Activated T-cell treated with anti-CD3 and anti-CD28 coated beads, Interleukin-2, amount 50 U/mL, for 72 hours (primary cell): Measurements from ENCODE around the gene MYH6. TPM values are rescaled to one million over a fixed set of nuclear protein-coding genes. Genes with fewer than 3 reads are reported as not detected.

Experiments
- ATAC-seq, 2 donors: fragments of 150-1000 bp; cut with Tn5 transposase; replicated peaks in 1 of 2; 2 replicates each; pipeline ENCODE4 v1.10.0; 2021; ENCODE audit warnings: moderate library complexity in 2 of 2, mild to moderate bottlenecking in 1 of 2
- DNase-seq, 2 donors: peaks; one replicate each; pipeline ENCODE4 v3.0.0; 2021 to 2022; ENCODE audit warnings: mixed read lengths in 1 of 2
- H3K27ac Mint-ChIP-seq: one replicate; pipeline ENCODE4 v1.8.0; 2022; ENCODE audit warnings: mild to moderate bottlenecking, moderate library complexity, mixed read lengths
- H3K27me3 Mint-ChIP-seq: one replicate; pipeline ENCODE4 v1.8.0; 2022; ENCODE audit warnings: low read depth, mixed read lengths
- H3K36me3 Mint-ChIP-seq, 2 donors: one replicate each; pipeline ENCODE4 v1.8.0; 2022; ENCODE audit warnings: mixed read lengths in 2 of 2, mild to moderate bottlenecking in 1 of 2; ENCODE audit not compliant: insufficient read depth in 2 of 2
- H3K4me1 Mint-ChIP-seq: one replicate; pipeline ENCODE4 v1.8.0; 2022; ENCODE audit warnings: low read depth, mixed read lengths
- H3K4me3 Mint-ChIP-seq, 2 donors: one replicate each; pipeline ENCODE4 v1.8.0; 2022; ENCODE audit warnings: mild to moderate bottlenecking in 2 of 2, mixed read lengths in 2 of 2, moderate library complexity in 2 of 2
- H3K9me3 Mint-ChIP-seq, 2 donors: one replicate each; pipeline ENCODE4 v1.8.0; 2022; ENCODE audit warnings: mixed read lengths in 2 of 2
- total RNA-seq, 2 donors: library from RNA; stranded (reverse); gene quantifications; one replicate each; pipeline ENCODE4 v1.2.3, GENCODE V29; 2022

Gene MYH6
- total RNA-seq, 2 donors from 2014 or later, result 0.65 to 2.1 TPM

DNA sequence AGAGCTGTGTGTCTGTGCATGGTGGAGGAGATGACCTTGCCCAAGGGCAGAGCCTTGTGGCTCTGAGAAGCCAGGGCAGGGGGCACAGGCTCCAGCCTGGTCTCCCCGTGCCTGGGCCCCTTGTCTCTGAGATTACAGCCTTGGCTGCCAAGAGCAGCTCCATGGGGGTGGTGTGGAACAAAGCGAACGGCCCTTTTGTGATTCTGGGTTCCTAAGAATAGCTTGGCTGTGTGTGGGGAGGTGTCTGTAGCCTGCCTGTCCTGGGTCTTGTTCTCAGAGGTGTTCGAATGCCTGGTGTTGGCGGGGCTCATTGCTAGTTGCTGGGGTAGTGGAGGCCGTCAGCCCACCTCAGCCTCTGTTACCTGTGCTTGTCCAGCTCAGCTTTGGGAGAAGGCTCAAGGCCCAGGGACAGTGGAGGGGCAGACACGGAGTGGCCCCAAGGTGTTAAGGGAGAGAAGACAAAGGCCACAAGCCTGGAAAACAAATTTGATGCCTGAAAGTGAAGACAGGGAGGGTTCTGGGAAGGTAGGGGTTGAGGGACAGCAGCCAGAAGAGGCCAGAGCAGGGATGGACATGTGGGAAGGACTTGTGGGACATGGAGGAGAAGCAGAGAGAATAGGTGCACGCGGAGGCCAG, 34.8 kb upstream of the MYH6 start:
- no peak overlapping the region for H3K4me3 Mint-ChIP-seq
- H3K27ac Mint-ChIP-seq, result no peak overlapping the region
- DNase-seq, result no peak
- peaks cover 5% of the 10 kb centered on the region for H3K4me1 Mint-ChIP-seq
- no peak for ATAC-seq
- peaks cover 18% of the 10 kb centered on the region for H3K27me3 Mint-ChIP-seq
- H3K9me3 Mint-ChIP-seq, result no peaks in the 10 kb centered on the region
- no peaks in the 10 kb centered on the region for H3K36me3 Mint-ChIP-seq

DNA sequence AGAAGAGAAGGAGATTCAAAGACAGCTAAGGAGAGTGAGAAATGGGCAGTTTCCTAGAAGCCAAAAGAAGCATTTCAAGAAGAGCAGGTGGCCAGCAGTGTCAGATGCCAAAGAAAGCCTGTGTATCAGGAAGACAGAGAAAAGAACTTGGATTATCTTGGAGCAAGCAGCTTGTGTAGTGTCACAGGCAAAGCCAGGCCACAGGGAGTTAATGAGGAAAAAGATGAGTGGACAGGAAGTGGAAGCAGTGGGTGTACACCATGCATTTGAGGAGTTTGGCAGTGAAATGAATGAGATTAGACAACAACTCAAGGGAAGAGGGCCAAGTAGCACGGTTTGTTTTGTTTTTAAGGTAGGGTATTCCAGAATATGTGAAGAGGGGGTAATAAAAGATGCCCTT, 33.0 kb upstream of the MYH6 start:
- Mint-ChIP-seq H3K4me3 (no peak overlapping the region), H3K36me3 (no peaks in the 10 kb centered on the region), H3K4me1 (no peaks in the 10 kb centered on the region), H3K27me3 (peaks cover 18% of the 10 kb centered on the region), H3K9me3 (no peaks in the 10 kb centered on the region), H3K27ac (no peak overlapping the region)
- ATAC-seq (no peak), DNase-seq (no peak)

DNA sequence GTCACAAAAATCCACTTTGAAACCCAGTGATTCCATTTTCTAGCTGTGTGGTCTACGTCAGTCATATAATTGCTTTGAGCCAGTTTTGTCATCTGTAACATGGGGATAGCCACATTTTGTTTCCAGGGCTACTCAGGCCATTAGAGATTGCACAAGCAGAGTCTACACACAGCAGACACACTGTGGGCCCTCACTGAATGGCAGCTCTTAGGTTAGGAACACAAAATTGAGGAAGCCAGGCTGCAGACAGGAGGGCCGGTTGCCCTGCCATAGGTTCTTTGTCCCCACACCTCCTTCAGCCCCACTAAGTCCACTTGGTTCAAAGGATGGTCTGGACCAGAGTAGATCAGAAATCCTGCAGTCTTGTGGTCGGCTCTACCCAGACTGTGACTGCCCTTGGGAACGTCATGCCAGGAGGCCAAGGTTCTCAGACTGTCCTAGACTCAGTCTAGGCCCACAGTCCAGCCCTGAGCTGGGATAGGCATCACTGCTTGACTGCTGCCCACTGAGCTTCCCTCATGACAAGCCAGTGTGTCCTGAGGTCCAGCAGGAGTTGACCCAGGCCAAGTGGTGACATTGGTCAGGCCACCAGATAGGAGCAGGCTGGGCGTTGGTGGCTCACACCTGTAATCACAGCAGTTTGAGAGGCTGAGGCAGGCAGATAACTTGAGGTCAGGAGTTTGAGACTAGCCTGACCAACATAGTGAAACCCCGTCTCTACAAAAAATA, 31.2 kb upstream of the MYH6 start:
- Mint-ChIP-seq H3K27ac (no peak overlapping the region), H3K27me3 (peaks cover 27% of the 10 kb centered on the region), H3K9me3 (no peaks in the 10 kb centered on the region), H3K4me1 (no peaks in the 10 kb centered on the region), H3K4me3 (no peak overlapping the region), H3K36me3 (no peaks in the 10 kb centered on the region)
- ATAC-seq, result no peak
- DNase-seq, result no peak

DNA sequence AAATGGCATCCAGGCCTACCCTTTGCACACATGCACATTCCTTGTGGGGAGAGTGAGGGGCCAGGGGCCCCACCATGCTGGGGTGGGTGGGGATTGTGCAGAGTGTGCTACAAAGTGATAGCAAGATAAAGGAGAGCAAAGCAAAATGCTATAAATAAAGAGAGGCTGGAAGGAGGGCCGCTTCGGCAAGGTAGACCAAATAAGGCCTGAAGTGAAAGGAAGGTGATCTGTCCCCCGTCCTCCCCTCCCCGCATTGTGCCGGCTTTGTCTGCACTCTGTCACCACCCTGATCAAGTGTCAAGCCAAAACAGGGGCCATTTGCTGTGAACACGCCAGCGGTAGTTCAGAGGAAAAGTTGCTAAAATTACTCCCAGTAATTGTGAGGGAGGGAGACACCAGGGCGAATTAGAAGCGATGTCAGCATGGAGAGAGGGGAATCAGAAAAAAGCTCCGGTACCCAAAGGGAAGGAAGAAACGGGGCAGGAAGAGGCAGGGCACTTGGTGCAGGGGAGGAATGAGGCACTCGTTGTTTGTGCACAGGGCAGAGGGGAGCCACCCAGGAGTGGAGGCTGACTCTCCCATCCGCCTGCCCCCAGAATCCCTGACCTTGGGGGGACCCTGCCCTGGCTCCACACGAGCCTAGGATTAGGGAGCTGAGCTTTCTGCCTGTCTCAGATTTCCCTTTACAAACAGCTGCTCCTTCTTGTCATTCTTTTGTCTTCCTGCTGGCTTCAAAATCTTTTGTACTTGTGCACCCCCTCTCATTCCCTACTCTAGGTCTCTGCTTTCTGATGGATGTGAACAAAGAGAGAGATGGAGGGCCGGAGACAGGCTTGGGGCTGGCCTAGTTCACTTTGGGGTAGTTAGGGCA, 30.3 kb upstream of the MYH6 start:
- no peaks in the 10 kb centered on the region for H3K36me3 Mint-ChIP-seq
- no peak for ATAC-seq
- H3K9me3 Mint-ChIP-seq, result no peaks in the 10 kb centered on the region
- H3K4me3 Mint-ChIP-seq, result no peak overlapping the region
- no peak overlapping the region for H3K27ac Mint-ChIP-seq
- H3K4me1 Mint-ChIP-seq, result no peaks in the 10 kb centered on the region
- DNase-seq, result no peak
- H3K27me3 Mint-ChIP-seq, result peaks cover 25% of the 10 kb centered on the region

DNA sequence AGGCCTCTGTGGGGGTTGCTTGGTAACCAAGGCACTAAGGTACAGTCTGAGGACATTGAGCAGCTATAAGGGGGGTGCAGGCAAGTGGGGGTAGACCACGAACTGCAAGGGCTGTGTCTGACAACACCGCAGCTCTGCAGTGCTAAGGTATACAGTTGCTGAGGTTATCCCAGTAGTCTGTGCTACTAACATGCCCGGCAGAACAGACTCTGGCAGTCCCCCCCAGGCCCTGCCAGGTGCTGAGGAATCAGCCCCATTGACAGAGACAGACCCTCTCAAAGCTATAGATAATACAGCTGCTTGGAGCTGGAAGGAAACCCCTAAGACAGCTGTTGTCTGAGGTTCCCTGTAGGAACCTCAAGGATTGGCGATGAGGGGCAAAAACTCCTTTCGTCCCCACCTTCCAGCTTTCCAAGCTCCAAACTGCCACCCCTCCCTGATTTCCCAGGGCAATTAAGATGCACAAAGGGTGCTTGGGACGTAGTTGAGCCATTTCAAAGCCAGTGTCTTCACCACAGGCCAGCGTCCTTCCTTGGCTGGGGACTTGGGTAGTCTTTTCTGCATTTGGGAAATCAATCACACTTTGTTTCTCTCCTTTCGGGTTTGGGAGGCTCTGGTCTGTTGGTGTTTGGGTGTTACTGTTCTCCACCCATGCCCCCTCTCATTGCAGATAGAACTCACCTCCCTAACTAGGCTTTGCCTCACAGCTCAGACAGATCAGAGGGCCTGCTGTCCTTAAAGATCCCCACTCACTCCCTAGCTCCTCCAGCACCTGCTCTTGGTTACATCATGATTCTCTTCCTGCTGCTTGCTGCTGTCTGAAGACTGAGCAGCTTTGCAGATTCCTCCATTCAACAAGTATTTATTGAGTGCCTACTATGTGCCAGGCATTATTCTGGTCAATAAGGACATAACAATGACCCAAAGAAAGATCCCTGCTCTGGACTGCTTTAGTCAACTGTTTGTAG, 29.3 kb upstream of the MYH6 start:
- no peak overlapping the region for H3K27ac Mint-ChIP-seq

DNA sequence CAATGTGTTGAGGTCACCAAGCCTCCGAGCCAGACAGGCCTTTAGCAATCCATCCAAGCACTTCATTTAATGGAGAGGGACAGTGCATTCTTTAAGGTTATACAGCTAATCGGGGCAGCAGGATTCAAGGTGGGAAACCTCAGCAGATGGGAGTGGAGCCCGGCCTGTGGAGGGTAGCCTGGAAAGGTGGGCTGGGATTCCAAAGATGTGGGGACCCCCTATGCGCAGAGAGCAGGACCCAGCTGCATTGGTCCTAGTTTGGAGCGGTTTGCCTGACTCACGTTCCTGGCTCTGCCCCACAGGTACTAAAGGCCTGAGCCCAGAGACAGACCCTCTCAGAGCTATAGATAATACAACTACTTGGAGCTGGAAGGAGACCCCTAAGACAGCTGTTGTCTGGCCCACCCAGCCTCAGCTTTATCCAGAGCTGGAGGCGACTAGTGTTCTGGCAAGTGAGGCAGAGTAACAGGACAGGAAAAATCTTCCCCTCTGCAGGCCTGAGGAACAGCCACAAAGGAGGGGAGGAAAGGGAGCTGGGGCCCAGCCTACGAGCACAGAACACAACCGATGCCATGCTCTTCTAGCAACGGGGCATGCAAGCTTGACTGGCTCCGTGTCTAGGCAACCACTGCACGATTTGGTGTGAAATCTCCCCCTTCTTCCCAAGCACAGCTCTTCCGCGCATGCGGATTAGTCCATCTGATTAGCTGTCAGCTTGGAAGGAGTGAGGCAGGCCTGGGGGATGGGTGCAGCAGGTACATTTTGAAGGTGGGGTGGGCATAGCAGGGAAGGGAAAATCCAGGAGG, 28.5 kb upstream of the MYH6 start:
- no peak for ATAC-seq
- Mint-ChIP-seq H3K27me3 (peaks cover 11% of the 10 kb centered on the region), H3K4me1 (no peaks in the 10 kb centered on the region), H3K4me3 (no peak overlapping the region), H3K9me3 (no peaks in the 10 kb centered on the region), H3K36me3 (no peaks in the 10 kb centered on the region), H3K27ac (no peak overlapping the region)
- DNase-seq, result no peak

More for the DNA sequence above, 29.3 kb upstream of the MYH6 start:
- DNase-seq (no peak), ATAC-seq (no peak)
- Mint-ChIP-seq H3K9me3 (no peaks in the 10 kb centered on the region), H3K4me1 (no peaks in the 10 kb centered on the region), H3K27me3 (peaks cover 15% of the 10 kb centered on the region), H3K36me3 (no peaks in the 10 kb centered on the region), H3K4me3 (no peak overlapping the region)

DNA sequence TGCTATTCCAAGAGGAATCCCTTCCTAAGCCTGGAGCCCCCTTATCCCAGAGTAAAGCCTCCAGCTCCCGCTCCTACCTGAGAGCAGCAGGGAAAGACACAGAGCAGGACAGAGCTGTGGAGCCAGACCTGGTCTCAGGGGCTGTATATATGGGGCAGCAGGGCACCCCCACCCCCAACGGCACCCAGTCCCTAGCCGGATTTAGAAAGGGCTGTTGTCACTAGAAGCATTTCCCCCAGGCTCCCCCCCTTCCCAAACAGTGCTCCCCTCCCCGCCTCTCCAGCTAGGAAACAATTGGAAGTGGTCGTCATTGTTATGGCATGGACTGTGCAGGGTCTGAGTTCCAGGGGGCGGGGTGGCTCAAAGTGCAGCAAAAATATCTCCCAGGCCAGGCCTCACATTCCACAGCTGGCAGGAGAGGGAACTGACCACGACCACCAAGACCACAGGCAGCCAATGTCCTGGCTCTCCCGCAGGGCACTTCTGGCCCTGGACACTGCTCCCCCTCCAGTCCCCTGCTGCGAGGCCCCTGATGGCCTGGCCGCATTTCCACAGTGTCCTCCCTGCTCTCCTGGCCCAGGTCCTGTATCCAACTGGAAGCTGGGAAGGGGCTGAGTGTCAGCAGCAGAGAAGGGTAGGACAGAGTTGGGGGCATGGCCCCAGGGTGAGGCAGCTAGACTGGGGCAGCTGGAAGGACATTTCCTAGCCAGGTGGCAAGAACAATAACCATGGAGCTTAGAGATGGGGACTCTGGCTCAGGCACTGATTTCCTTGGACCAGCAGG, 27.7 kb upstream of the MYH6 start, which contains the start of gene MYH7:
Gene MYH7, minus strand, starts transcription at position 118 of the 784 bp plus-strand sequence. CDS start 1,928 bp downstream, outside the sequence.
- Mint-ChIP-seq H3K36me3 (no peaks in the 10 kb centered on the region), H3K9me3 (no peaks in the 10 kb centered on the region), H3K4me1 (no peaks in the 10 kb centered on the region), H3K27me3 (peaks cover 11% of the 10 kb centered on the region), H3K4me3 (no peak within 1 kb of the TSS), H3K27ac (no peak within 1 kb of the TSS)
- DNase-seq (no peak), ATAC-seq (no peak)

DNA sequence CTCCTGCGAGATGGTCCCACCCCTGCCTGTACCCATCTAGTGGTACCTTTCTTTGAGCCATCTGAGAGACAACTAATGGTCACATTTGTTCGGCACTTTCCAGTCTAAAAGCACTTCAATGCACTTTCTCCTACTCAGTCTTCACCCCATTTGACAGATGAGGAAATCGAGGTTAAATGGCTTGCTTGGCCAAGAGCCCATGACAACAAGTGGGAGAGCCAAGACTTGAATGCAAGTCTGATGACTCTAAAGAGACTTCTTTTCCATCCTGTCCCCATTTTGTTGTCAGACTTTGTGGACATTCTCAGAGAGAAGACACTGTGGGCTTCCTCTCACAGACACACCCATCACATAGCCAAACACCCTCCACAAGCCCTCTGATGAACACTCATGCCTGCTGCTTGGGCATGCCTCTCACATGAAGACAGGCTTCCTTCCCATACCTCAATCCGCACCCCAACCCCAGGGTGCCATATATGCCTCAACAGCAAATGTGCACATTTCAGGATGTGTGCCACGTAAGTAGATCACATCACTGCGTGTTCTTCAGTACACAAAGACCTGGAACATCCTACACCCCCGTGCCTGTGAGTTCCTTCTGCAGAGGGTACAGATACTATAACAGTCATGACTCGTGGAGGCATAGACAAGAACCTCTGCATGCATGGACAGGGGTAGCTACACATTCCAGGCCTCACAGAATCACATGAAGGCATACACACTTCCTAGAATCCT, 26.6 kb upstream of the MYH6 start:
- H3K36me3 Mint-ChIP-seq, result no peaks in the 10 kb centered on the region
- no peak overlapping the region for H3K27ac Mint-ChIP-seq
- H3K4me3 Mint-ChIP-seq, result no peak overlapping the region
- DNase-seq, result no peak
- ATAC-seq, result no peak
- no peaks in the 10 kb centered on the region for H3K9me3 Mint-ChIP-seq
- H3K4me1 Mint-ChIP-seq, result no peaks in the 10 kb centered on the region
- peaks cover 11% of the 10 kb centered on the region for H3K27me3 Mint-ChIP-seq

DNA sequence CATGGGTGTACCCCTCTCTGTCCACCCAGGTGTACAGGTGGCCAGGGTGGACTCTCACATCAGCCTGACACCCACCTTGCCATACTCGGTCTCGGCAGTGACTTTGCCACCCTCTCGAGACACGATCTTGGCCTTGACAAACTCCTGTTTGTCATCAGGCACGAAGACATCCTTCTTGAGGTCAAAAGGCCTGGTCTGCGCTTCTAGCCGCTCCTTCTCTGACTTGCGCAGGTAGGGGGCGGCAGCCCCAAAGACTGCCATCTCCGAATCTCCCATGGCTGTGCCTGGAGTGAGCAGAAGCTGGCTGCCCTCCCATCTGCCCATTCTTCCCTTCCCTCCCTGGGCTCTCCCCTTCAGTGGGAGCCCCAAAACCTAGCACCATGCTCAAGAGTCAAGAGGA, 25.4 kb upstream of the MYH6 start:
- Mint-ChIP-seq H3K4me1 (no peaks in the 10 kb centered on the region), H3K9me3 (no peaks in the 10 kb centered on the region), H3K4me3 (no peak overlapping the region), H3K36me3 (no peaks in the 10 kb centered on the region), H3K27ac (no peak overlapping the region), H3K27me3 (peaks cover 11% of the 10 kb centered on the region)
- DNase-seq, result no peak
- ATAC-seq, result no peak

DNA sequence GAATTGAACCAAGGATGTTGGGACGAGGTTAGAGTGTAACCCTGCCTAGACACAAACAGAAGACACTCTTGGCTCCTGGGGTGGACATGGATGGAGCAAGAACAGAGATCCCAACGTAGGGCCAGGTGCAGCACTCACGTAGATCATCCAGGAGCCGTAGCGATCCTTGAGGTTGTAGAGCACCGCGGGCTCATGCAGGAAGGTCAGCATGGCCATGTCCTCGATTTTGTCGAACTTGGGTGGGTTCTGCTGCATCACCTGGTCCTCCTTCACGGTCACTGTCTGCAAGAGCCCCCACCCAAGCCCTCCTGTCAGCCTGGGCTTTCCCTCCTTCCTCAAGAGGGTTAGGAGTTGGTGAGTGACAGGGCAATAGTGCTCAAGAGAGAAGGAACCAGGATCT, 24.9 kb upstream of the MYH6 start:
- H3K36me3 Mint-ChIP-seq, result no peaks in the 10 kb centered on the region
- DNase-seq, result no peak
- H3K27me3 Mint-ChIP-seq, result peaks cover 11% of the 10 kb centered on the region

More for the DNA sequence above, 24.9 kb upstream of the MYH6 start:
- H3K27ac Mint-ChIP-seq, result no peak overlapping the region
- no peaks in the 10 kb centered on the region for H3K4me1 Mint-ChIP-seq
- ATAC-seq, result no peak
- no peak overlapping the region for H3K4me3 Mint-ChIP-seq
- no peaks in the 10 kb centered on the region for H3K9me3 Mint-ChIP-seq
